Fibroblast of upper back skin (primary cell): Measurements from ENCODE around the gene TEAD4.

Source experiments
- DNase-seq: peaks from one replicate; pipeline ENCODE4 v3.0.0-alpha.2; 2013

Gene TEAD4

DNA sequence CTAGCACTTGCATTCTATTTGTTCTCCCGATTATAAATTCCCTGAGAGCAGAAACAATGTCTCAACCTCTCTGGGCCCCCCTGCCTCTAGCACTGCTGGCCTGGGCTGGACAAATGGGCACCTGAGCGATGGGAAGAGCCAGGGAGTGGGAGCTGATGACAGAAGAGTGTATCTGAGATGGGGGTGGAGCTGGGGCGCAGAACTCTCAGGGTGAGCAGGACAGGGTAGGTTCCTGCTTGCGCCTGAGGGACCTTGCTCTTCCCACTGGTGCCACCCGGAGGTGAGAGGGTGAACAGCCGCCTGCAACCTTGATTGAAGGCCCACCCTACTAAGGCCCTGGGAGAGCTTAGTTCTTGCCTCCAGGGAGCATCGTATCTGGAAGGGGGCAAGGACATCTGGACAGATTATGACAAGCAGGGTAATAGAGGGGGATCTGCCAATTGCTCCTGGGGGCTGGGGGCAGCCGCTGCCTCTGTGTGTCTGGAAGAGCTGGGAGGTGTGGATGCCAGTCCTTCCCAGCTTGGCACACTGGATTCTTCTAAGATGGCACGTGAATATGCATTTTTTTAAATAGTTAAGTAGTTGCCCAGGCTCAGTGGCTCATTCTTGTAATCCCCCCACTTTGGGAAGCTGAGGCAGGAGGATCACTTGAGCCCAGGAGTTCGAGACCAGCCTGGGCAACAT is 75.0 kb downstream of the TEAD4 start:
- DNase-seq, result peak; percentile 69

DNA sequence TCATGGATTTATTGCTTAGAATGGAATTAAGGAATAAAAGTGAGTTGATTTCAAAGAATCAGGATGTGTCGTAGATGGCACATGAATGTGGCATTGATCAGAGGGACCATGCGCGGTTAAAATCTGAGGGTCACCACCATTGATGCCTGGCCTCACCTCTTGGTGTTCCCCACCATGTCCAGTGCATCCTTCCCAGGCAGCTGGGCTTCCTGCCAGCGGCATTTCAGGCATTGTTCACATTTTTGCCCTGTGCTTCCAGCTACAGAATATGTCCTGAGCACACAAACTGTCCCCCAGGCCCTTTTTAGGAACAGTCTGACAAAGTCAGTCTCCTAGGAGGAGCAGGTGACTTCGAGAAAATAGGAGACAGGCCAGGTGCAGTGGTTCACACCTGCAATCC is 76.0 kb downstream of the TEAD4 start:
- DNase-seq, result peak; percentile 36

DNA sequence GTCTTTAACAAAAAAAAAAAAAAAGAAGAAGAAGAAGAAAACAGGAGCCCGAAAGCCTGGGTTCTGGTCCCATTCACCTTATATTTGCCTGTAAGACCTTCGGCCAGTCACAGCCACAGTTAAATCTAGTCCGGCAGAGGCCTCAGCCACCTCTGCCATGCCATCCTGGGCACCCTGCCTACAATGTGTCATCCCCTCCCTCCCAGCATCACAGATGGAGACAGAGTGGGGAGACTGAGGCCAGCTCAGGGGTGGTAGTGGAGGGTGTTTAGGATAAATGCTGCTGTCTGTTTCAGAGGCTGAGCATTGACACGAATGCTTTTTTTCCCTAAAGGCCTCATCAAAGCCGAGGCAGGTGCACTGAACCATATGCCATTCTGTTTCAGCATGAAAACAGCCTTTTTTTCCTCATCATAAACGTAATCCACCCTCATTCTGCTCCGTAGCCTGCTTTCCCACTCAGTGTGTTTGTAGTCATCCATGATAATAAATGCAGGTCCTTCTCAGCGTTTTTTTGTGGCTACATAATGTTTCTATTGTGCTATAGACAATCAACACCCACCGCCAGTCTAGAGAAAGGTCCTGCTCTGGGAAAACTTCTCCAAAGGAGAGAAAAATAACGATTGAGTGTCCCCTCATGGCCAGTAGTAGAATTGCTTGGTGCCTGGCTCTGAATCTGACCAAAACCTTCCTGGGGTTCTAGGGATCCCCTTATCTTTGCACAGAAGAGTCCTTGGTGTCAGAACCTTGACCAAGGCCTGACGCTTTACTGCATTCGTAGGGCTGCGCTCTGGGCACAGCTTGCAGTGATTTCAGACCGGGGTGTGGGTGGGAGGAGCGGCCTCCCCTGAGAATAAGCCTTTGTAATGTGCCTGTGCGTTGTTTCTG is 76.9 kb downstream of the TEAD4 start:
- no peak for DNase-seq

DNA sequence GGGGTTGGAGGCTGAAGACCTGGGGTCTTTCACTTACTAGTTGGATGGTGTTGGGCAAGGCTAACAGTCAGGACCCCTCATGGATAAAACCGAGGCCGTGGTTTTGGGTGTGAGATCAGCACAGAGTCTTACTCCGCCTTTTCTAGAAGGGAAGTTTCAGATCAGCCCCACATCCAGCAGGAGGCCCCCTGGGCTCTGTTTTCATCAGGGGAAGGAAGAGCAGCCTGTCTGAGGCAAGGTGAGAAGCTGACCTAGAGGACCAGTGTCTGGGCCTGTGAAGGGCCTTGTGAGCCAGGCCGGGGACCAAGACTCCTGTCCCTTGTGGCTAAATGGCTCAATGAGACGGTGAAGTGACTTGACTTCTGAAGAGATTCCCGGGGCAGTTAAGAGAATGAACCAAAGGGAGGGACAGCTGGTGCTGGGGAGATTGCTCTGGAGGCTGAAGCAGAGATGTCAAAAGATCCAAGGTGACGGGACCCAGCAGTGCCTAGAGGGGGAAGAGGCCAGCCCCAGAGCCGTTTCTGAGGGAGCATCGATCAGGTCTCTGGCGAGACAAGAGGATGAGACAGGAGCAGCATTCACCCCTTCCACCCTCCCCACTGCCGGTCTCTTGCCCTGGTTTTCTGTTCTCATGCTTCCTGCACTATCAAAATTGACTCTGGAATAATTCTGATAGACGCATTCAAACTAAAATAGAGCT is 77.9 kb downstream of the TEAD4 start:
- DNase-seq, result no peak

DNA sequence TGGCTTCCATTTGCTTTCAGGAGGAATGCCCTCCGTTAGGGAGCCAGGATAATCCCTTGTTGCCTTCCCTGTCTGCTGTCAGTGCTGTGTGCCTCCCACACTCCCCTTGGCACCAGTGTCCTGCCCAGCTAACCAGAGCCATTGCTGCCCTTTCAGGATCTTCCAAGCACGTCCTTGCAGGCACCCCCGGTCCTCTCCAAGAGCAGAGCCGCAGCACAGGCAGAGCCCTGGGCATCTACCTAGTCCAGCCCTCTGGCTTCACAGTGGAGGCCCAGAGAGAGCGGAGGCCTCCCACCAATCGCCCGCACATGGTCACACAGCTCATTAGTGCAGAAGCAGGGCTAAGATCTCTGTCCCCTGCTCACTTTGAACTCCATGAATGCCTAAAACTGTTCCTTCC is 79.0 kb downstream of the TEAD4 start:
- no peak for DNase-seq

DNA sequence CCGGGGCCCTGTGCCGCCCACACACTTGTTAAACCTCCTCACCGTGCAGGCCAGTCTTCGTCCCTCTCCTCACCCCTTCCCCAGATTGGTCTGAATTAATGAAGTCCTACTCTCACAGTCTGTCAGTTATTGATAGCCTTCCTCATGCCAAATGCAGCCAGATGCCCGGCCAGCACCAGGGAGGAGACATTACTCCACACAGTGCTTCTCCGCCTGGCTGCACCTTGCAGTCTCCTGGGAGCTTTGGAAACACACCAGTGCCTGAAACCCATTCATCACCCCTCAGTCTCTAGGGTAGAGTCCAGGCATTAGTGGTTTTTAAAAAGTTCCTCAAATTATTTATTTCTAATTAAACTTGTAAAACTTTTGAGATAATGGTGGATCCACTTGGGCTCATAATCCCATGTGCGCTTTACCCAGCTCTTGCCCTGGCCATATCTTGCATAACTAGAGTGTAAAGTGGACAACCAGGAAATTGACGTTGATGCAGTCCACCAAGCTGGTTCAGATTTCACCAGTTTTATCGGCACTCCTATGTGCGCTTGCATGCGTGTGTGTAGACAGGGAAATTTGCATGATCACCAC is 79.8 kb downstream of the TEAD4 start:
- DNase-seq, result no peak

DNA sequence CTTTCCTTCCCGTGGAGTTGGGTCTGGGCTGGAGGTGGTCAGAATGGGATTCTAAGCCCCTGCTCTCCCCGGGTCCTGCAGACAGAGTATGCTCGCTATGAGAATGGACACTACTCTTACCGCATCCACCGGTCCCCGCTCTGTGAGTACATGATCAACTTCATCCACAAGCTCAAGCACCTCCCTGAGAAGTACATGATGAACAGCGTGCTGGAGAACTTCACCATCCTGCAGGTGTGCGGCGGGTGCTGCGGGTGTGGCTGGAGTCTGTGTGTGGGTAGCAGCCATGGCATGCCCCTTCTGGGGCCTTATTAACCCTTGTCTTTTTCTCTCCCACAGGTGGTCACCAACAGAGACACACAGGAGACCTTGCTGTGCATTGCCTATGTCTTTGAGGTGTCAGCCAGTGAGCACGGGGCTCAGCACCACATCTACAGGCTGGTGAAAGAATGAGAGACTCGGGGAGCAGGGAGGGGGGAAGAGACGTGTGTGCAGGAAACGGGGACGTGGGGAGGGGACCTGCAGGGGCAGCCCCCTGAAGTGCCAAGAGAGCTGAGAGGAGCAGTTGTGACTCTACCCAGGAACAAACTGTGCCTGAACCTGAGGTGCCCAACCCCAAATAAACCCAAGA is 80.9 kb downstream of the TEAD4 start:
- no peak for DNase-seq

DNA sequence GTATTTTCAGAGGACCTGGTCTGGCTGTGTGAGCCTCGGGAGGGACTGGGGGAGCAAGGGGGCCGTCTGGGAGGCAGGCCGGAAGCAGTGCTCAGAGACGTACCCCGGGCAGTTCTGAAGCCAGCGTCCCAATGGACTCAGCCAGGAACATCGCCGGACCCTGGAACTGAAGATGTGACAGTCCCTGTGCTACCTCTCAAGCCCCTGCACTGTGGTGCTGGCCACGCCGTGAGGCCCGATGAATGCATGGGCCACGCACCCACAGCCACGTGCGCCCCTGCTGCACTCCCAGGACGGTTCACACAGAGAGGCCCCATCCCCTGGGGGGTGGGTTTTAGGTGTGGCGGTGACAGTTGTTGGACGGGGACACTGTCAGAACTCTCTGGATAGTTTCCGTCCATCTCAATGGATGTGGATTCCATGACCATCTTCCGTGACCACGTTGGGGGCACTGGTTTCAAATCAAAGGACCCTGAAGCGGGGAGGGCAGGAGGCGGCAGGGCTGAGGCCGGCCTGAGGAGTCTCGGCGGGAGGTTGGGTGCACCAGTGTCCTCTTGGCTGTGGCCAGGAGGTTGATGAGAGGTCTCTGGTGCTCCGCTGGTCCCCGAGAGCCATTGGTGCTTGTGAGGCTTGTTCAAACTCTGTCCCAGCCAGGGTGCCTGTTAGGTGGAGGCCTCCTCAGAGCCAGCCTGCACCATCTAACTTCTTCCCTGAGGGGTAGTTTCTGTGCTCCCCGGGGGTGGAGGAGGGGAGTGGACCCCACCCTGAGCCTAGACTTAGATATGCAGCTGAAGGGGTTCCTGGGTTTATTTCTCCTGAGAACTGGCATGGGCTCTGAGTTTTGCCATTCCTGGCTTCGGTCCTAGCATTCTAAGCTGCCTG is 81.7 kb downstream of the TEAD4 start:
- no peak for DNase-seq

DNA sequence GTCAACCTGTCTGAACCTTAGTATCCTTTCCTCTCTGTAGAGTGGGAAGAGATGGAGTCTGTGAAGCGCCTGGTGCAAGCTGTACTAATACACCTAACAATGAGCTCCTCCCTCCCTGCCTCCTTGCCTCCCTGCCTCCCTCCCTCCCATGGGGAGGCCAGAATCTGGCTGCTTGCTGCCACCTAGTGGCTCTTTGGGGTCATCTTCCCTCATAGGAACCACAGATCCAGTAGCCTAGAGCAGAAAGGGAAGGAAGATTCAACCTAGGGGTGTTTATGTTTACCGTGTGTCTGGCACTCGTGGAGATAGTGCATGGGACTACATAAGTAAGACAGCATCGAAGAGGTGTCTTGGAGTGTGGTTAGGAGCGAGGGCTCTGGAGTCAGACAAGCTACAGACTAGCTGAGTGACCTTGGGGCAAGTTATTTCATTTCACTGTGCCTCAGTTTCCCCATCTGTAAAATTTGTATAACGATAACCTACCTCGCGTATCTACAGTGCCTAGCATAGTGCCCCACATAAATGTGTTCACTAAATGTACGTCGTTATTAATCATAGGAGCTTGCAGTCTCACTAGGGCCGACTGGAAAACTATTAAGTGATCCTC is 82.5 kb downstream of the TEAD4 start:
- peak; percentile 70 for DNase-seq

DNA sequence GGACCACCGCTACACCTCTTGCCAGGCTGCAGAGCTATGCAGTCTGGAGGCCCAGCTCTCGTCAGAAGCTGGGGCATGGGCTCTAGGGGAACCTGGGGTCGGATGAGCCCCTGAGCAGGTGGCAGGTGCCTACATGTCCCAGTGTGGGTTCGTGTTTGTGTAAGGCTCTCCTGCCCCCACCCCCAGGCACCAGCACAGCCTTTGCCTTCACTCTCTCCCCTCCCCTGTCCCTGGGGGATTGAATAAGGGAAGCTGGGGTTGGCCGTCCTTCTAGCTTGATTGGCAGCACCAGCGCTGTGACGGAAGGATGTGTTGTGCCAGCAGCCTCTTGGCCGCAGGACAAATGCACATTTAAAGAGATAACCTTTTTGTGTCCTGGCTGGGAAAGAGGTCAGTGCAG is 83.2 kb downstream of the TEAD4 start:
- no peak for DNase-seq

DNA sequence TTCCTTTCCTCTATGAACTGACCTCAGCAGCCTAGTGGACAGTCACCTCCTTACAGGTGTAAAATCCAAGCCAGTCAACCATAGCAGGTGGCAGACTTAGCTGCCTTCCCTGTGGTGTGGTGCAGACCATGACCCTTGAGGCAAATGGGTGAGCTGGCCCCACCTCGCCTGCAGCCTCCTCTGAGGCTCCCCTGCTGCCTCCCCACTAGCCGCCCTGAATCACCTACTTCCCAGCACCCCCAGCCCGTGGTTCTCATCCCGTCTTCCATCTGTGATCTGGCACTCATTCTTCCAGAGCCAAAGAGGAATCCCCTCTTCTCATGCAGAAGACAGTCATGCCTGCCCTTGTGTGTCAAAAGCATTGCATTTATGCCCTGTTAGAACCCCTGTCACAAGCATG is 83.6 kb downstream of the TEAD4 start:
- DNase-seq, result no peak

DNA sequence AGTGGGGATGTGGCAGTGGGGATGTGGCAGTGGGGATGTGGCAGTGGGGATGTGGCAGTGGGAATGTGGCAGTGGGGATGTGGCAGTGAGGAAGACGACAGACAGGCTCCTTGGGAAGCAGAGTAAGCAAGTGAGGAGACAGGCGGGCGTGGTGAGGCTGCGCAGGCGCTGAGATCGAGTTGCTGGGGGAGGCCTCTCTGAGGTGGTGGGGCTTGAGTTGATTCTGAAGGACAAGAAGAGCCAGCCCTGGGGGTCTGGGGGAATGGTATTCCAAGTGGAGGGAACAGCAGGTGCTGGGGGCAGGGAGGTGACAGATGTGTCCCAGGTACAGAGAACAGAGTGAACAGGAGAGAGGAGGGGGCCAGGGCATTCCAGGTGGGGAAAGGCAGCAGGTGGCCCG is 84.2 kb downstream of the TEAD4 start:
- no peak for DNase-seq

DNA sequence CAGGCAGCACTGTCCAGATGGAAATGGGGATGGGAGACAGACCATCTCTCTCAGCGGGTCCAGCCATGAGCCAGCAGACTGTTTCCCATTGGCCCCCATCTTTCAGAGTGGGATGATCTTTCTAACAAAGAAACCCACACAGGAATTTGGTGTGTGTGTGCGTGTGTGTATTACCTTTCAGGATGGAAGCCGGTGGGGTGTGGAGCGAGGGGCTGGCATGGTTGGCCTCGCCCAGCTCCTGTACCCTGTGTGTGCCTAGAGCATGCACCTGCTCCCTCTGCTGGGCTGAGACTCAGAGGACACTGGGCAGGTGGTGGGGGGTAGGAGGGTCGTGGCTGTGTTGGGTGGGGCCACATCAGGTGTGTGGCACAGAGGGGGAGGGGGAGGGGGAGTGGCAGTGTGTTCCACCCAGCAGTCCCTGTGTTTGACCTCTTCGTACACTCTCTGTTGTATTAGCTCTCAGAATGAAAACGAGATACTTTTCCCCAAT is 85.0 kb downstream of the TEAD4 start:
- DNase-seq, result no peak

DNA sequence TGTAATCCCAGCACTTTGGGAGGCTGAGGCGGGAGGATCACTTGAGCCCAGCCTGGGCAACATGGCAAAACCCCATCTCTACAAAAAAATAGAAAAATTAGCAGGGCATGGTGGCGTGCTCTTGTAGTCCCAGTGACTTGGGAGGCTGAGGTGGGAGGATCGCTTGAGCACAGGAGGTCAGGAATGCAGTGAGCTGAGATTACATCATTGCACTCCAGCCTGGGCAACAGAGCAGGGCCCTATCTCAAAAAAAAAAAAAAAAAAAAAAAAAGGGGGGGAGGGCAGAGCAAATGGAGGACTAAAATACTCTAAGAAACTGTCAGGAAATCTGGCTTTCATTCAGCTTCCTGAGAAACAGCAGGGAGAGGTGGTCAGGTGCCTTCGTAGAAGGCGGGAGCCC is 86.3 kb downstream of the TEAD4 start:
- DNase-seq, result no peak

DNA sequence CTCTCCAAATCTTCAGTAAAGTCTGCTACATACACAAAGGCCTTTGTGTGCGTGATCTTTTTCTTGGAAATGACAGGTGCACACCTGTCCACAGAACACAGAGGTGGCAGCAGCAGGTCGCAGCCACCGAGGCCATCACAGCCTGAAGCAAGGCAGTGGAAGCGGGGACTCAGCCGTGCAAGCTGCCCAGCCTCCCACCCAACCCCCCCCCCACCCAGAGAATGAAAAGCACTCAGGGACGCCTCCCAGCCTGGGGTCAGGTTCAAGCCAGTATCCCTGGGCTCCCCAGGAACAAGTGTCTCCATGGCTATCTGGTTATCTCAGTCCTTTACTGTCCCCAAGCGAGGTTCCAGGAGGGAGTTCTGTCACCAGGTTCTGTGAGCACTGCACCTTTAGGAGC is 86.8 kb downstream of the TEAD4 start:
- DNase-seq, result no peak

DNA sequence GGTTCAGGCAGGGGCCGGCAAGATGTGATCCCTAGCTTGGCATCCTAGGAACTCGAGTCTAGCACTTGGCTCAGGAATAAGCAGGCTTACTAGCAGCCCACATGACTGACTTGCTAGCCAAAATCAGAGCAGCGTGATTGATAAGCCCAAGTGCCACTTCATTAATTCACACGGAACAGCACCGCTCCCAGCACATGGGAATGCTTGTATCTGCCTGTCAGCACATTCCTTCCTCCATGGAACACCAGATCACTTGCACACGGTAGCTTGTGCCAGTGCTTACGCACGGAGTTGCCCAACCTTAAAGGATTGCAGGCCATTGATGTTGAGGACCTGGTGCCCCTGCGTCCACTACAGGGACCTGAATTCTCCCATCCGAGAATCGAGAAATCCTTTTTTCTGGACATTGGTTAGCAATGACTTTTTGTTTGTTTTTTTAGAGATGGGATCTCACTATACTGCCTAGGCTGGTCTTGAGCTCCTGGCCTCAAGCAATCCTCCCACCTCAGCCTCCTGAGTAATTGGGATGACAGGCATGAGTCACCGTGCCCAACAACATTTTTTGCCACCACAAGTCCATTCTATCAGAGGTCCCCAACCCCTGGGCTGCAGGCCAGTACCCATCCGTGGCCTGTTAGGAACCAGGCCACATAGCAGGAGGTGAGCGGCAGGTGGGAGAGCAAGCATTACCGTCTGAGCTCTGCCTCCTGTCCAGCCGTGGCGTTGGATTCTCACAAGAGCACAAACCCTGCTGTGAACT is 87.4 kb downstream of the TEAD4 start:
- DNase-seq, result no peak

DNA sequence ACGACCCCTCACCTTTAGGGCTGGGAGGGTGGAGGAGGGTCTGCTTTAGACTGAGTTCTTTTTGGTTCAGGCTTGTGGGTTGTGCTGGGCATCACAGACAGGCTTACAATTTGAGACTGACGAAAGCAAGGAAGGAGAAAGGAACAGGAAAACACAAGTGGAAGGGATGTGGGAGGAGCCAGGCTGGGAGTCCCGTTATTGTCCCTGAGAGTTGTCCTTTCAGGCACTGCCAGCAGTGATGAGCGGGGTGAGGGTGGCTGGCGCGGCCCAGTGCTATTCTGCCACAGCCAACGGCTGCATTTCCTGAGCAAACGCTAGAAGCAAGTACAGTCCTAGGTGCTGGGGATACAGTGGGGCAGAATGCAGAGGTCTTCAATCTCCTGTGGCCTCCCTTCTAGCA is 88.8 kb downstream of the TEAD4 start:
- DNase-seq, result no peak

DNA sequence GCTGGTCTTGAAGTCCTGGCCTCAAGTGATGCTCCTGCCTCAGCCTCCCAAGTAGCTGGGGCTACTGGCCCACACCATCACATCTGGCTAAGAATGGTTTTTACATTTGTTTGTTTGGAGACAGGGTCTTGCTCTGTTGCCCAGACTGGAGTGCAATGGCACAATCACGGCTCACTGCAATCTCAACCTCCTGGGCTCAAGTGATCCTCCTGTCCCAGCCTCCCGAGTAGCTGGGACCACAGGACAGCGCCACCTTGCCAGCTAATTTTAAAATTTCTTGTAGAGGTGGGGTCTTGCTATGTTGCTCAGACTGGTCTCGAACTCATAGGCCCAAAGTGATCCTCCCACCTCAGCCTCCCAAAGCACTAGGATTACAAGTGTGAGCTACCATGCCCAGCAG is 89.3 kb downstream of the TEAD4 start:
- DNase-seq, result no peak

DNA sequence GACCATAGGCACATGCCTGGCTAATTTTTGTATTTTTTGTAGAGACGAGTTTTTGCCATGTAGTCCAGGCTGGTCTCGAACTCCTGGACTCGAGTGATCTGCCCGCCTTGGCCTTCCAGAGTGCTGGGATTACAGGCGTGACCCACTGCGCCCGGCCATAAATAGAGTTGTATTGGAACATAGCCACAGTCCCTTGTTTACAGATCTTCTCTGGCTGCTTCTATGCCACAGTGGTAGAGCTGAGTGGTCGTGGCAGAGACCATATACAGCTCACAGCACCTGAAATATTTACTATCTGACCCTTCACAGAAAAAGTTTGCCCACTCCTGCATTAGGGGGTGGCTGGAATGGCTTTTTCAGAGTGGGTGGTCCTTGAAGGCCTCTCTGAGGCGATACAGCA is 90.0 kb downstream of the TEAD4 start:
- no peak for DNase-seq

DNA sequence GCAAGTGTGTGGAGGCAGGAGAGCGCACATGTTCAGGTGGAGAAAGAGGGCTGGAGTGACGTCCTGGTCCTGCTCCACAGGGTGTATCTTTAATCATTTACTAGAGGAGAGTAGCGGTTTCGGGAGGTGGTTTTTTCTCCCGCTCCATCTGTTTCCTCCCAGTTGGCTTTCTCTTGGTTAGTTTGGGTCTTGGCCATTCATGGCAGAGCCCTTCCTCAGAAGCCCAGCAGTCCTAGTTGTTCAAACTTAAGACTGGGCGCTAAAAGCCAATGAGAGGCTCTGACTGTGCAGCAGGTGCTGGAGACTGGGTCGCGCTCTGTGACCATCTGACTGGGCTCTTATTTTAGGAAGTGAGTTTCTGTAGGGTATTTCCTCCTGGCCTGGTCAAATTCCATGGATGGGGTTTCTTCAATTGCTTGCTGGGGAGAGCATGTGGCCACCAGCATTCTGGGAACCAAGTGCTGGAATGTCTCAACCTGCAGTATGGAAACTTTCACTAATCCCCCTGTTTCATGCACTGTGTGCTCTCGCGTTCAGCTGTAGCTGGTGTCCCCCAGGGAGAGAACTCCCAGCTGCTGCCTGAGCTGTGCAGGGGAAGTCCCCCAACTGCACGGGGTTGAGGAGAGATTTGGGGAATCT is 90.5 kb downstream of the TEAD4 start:
- no peak for DNase-seq
